GM23338 (cell line): Measurements from ENCODE around the gene ZNF492. TPM values are rescaled to one million over a fixed set of nuclear protein-coding genes. Genes with fewer than 3 reads are reported as not detected.

Experiments used
- CREB1 ChIP-seq: fragments of 250-450 bp; sonication (Bioruptor Pico); IDR thresholded peaks from 2 replicates; pipeline ENCODE4 v1.5.0; 2020; ENCODE audit warnings: low read depth, mild to moderate bottlenecking, moderate library complexity
- CTCF ChIP-seq, 2 experiments: fragments of 200-600 bp in 1 of 2; sonication (generic) in 1 of 2; conservative IDR thresholded peaks; 2 replicates each; pipeline versions ENCODE4 v1.5.1 to v1.6.1; 2016 to 2017; ENCODE audit warnings: antibody characterized with exemption in 2 of 2, low read depth in 2 of 2, mild to moderate bottlenecking in 2 of 2, moderate library complexity in 1 of 2
- ETS1 ChIP-seq: IDR thresholded peaks from 2 replicates; pipeline ENCODE4 v1.6.1; 2016; ENCODE audit warnings: antibody characterized with exemption
- EZH2 ChIP-seq: fragments of 200-600 bp; sonication (generic); IDR thresholded peaks from one replicate; pipeline ENCODE4 v1.8.0; 2017; ENCODE audit warnings: antibody characterized with exemption, mild to moderate bottlenecking, low read depth; ENCODE audit not compliant: unreplicated experiment
- JUNB ChIP-seq: IDR thresholded peaks from one replicate; pipeline ENCODE4 v1.6.1; 2016; ENCODE audit warnings: antibody characterized with exemption; ENCODE audit not compliant: unreplicated experiment
- NANOG ChIP-seq: IDR thresholded peaks from 2 replicates; pipeline ENCODE4 v1.6.1; 2016; ENCODE audit warnings: antibody characterized with exemption, borderline replicate concordance
- POLR2AphosphoS5 ChIP-seq: IDR thresholded peaks from 2 replicates; pipeline ENCODE4 v1.6.1; 2016; ENCODE audit warnings: antibody characterized with exemption, low read depth
- STAT1 ChIP-seq: IDR thresholded peaks from one replicate; pipeline ENCODE4 v1.6.1; 2016; ENCODE audit warnings: antibody characterized with exemption; ENCODE audit not compliant: unreplicated experiment
- ZNF462 ChIP-seq: fragments of 250-450 bp; sonication (Bioruptor Pico); IDR thresholded peaks from 2 replicates; pipeline ENCODE4 v1.5.0; 2020; ENCODE audit warnings: mild to moderate bottlenecking, moderate library complexity
- polyA plus RNA-seq: library from polyadenylated mRNA; unstranded; fragments of >200 nt; fragmentation: Nextera tagmentation; extraction: Ambion mirVana; gene quantifications from 2 replicates; pipeline ENCODE4 v1.2.1, GENCODE V29; 2016
- total RNA-seq: library from RNA; depleted of rRNA; stranded (reverse); fragments of >200 nt; shearing (Covaris generic); gene quantifications from 2 replicates; pipeline ENCODE4 v1.2.3, GENCODE V29; 2014

The ZNF492 gene
- total and polyA plus RNA-seq, 2 experiments from 2014 or later, result 0.21 to 0.26 TPM

GRCh38 chr19:22609630-22610029 is 24.5 kb upstream of the ZNF492 start (continued):
- TF ChIP-seq ZNF462 (CRISPR knock-in tag) (no peak), NANOG (no peak), ETS1 (no peak), CTCF (conservative IDR thresholded peaks at IDR 0.05; ENCODE audit: low read depth in 2 of 2) (no peak), CREB1 (CRISPR knock-in tag) (no peak), STAT1 (no peak), EZH2 (no peak), POLR2AphosphoS5 (no peak), JUNB (no peak)
